ENCODE data around the gene CDCP2. TPM values are rescaled to one million over a fixed set of nuclear protein-coding genes. Genes with fewer than 3 reads are reported as not detected.

The CDCP2 gene
- total RNA-seq, 1 donor from 2014 or later = not detected

GRCh38 chr1:54156986-54157385 is 4.2 kb upstream of the CDCP2 start:
- no peaks in the 10 kb centered on the region for H3K9me3 ChIP-seq
- no peak overlapping the region for H3K27ac ChIP-seq
- no peak for DNase-seq (ENCODE audit: low spot score in 2 of 2)
- no peaks in the 10 kb centered on the region for H3K27me3 ChIP-seq
- intact Hi-C loops (cut with DNase I) = no loop called here
- peaks cover 0 to 10% of the 10 kb centered on the region in 2 donors for H3K4me1 ChIP-seq
- TF ChIP-seq CTCF (IDR thresholded peaks at IDR 0.05) = no peak
- no peaks in the 10 kb centered on the region for H3K36me3 ChIP-seq
- H3K4me3 ChIP-seq = no peak overlapping the region

GRCh38 chr1:54156201-54156600 is 3.4 kb upstream of the CDCP2 start:
- intact Hi-C loops (cut with DNase I) = no loop called here
- Histone ChIP-seq H3K4me3 (no peak overlapping the region), H3K36me3 (no peaks in the 10 kb centered on the region), H3K27me3 (no peaks in the 10 kb centered on the region), H3K9me3 (no peaks in the 10 kb centered on the region), H3K27ac (no peak overlapping the region), H3K4me1 (peaks cover 0 to 10% of the 10 kb centered on the region in 2 donors)
- TF ChIP-seq CTCF (IDR thresholded peaks at IDR 0.05) = no peak
- no peak for DNase-seq (ENCODE audit: low spot score in 2 of 2)

- Histone ChIP-seq H3K27ac (peak overlapping the region; percentile 0 to 5), H3K9me3 (no peaks in the 10 kb centered on the region), H3K27me3 (no peaks in the 10 kb centered on the region), H3K4me3 (peak overlapping the region in 1 of 2 donors; percentile 25), H3K4me1 (peaks cover 0 to 10% of the 10 kb centered on the region in 2 donors), H3K36me3 (no peaks in the 10 kb centered on the region)
- intact Hi-C loops (cut with DNase I) = no loop called here
- peak in 1 of 2 donors; percentile 77 for DNase-seq (ENCODE audit: low spot score in 2 of 2)
- no peak for TF ChIP-seq CTCF (IDR thresholded peaks at IDR 0.05)
These were observed 987 bp upstream of the CDCP2 start for GRCh38 chr1:54153535-54154439.

GRCh38 chr1:54151013-54151412 is 1.8 kb downstream of the CDCP2 start:
- DNase-seq (ENCODE audit: low spot score in 2 of 2) = no peak
- peaks cover 0 to 10% of the 10 kb centered on the region in 2 donors for H3K4me1 ChIP-seq
- intact Hi-C loops (cut with DNase I) = no loop called here
- no peaks in the 10 kb centered on the region for H3K36me3 ChIP-seq
- H3K9me3 ChIP-seq = no peaks in the 10 kb centered on the region
- H3K27me3 ChIP-seq = no peaks in the 10 kb centered on the region
- no peak for TF ChIP-seq CTCF (IDR thresholded peaks at IDR 0.05)
- H3K4me3 ChIP-seq = no peak overlapping the region
- H3K27ac ChIP-seq = no peak overlapping the region

GRCh38 chr1:54149734-54150133 is 3.1 kb downstream of the CDCP2 start:
- no peaks in the 10 kb centered on the region for H3K9me3 ChIP-seq
- no peak for TF ChIP-seq CTCF (IDR thresholded peaks at IDR 0.05)
- intact Hi-C loops (cut with DNase I) = no loop called here
- DNase-seq (ENCODE audit: low spot score in 2 of 2) = no peak
- H3K27ac ChIP-seq = no peak overlapping the region
- H3K4me3 ChIP-seq = no peak overlapping the region
- H3K4me1 ChIP-seq = peaks cover 0 to 9% of the 10 kb centered on the region in 2 donors
- no peaks in the 10 kb centered on the region for H3K36me3 ChIP-seq
- H3K27me3 ChIP-seq = no peaks in the 10 kb centered on the region

Measured in ascending aorta (tissue), 2 donors.